Trophoblast cell (in vitro differentiated cells and primary cell): ENCODE measurements around the gene MDM1.

Source experiments
- DNase-seq, 2 donors: peaks; one replicate each; pipeline ENCODE4 v3.0.0-alpha.2; 2016
- H2AFZ ChIP-seq: 2 replicates; pipeline ENCODE4 v1.6.1; 2013; ENCODE audit warnings: low read length, moderate library complexity, mild to moderate bottlenecking; ENCODE audit not compliant: insufficient read depth, poor library complexity
- H2AK5ac ChIP-seq: 2 replicates; pipeline ENCODE4 v1.6.1; 2013; ENCODE audit warnings: mild to moderate bottlenecking, low read length
- H2BK120ac ChIP-seq: 2 replicates; pipeline ENCODE4 v1.6.1; 2013; ENCODE audit warnings: low read length, mild to moderate bottlenecking, moderate library complexity; ENCODE audit not compliant: insufficient read depth, poor library complexity
- H2BK12ac ChIP-seq: 2 replicates; pipeline ENCODE4 v1.6.1; 2013; ENCODE audit warnings: mild to moderate bottlenecking, low read length, moderate library complexity
- H2BK5ac ChIP-seq: 2 replicates; pipeline ENCODE4 v1.6.1; 2013; ENCODE audit warnings: low read length, low read depth, moderate library complexity, mild to moderate bottlenecking; ENCODE audit not compliant: poor library complexity
- H3K14ac ChIP-seq: 2 replicates; pipeline ENCODE4 v1.6.1; 2013; ENCODE audit warnings: mild to moderate bottlenecking, low read length
- H3K18ac ChIP-seq: 2 replicates; pipeline ENCODE4 v1.6.1; 2013; ENCODE audit warnings: mild to moderate bottlenecking, low read length
- H3K23ac ChIP-seq: 2 replicates; pipeline ENCODE4 v1.6.1; 2013; ENCODE audit warnings: low read length
- H3K27ac ChIP-seq: 2 replicates; pipeline ENCODE4 v1.5.1; 2013; ENCODE audit warnings: low read depth, mild to moderate bottlenecking, inconsistent platforms, low read length, moderate library complexity
- H3K27me3 ChIP-seq: 2 replicates; pipeline ENCODE4 v1.6.1; 2013; ENCODE audit warnings: inconsistent platforms, mild to moderate bottlenecking, low read length, moderate library complexity; ENCODE audit not compliant: insufficient read depth
- H3K36me3 ChIP-seq, 2 experiments: 1 replicate in 1 of 2; 2 replicates in 1 of 2; pipeline ENCODE4 v1.6.1; 2013; ENCODE audit warnings: low read length in 2 of 2, mild to moderate bottlenecking in 2 of 2, moderate library complexity in 1 of 2; ENCODE audit not compliant: insufficient read depth in 2 of 2, control insufficient read depth in 1 of 2
- H3K4ac ChIP-seq: 2 replicates; pipeline ENCODE4 v1.6.1; 2013; ENCODE audit warnings: low read depth, mild to moderate bottlenecking, low read length, moderate library complexity
- H3K4me1 ChIP-seq, 2 experiments: 1 replicate in 1 of 2; 2 replicates in 1 of 2; pipeline ENCODE4 v1.6.1; 2013; ENCODE audit warnings: low read length in 2 of 2, mild to moderate bottlenecking in 2 of 2, moderate library complexity in 1 of 2; ENCODE audit not compliant: insufficient read depth in 2 of 2, control insufficient read depth in 1 of 2
- H3K4me2 ChIP-seq: 2 replicates; pipeline ENCODE4 v1.6.1; 2013; ENCODE audit warnings: inconsistent platforms, mild to moderate bottlenecking, low read length, moderate library complexity
- H3K4me3 ChIP-seq: 2 replicates; pipeline ENCODE4 v1.5.1; 2013; ENCODE audit warnings: mild to moderate bottlenecking, low read depth, low read length, inconsistent platforms
- H3K79me1 ChIP-seq: one replicate; pipeline ENCODE4 v1.6.1; 2013; ENCODE audit warnings: low read length
- H3K79me2 ChIP-seq: 2 replicates; pipeline ENCODE4 v1.6.1; 2013; ENCODE audit warnings: low read length, mild to moderate bottlenecking; ENCODE audit not compliant: control insufficient read depth, insufficient read depth, poor library complexity
- H3K9ac ChIP-seq: 2 replicates; pipeline ENCODE4 v1.6.1; 2013; ENCODE audit warnings: mild to moderate bottlenecking, low read length
- H3K9me3 ChIP-seq: 2 replicates; pipeline ENCODE4 v1.6.1; 2013; ENCODE audit warnings: low read depth, mild to moderate bottlenecking, control low read depth, inconsistent platforms, low read length; ENCODE audit not compliant: insufficient read depth
- H4K12ac ChIP-seq: 2 replicates; pipeline ENCODE4 v1.6.1; 2013; ENCODE audit warnings: low read depth, mild to moderate bottlenecking, low read length, moderate library complexity
- H4K8ac ChIP-seq: 2 replicates; pipeline ENCODE4 v1.6.1; 2013; ENCODE audit warnings: low read depth, mild to moderate bottlenecking, low read length, moderate library complexity
- H4K91ac ChIP-seq: one replicate; pipeline ENCODE4 v1.6.1; 2013; ENCODE audit warnings: low read depth, mild to moderate bottlenecking, low read length, moderate library complexity
- WGBS: extraction: QIAGEN DNeasy Blood & Tissue Kit; methylation state at CpG from one replicate; pipeline ENCODE4 v1.1.7; 2013; ENCODE audit warnings: missing lambda C conversion rate; ENCODE audit not compliant: insufficient read length, insufficient coverage; ENCODE audit errors: extremely low coverage; 5-methylcytosine and 5-hydroxymethylcytosine counted together

MDM1 gene

GRCh38 chr12:68364893-68365725, 32.9 kb upstream of the MDM1 start:
- Histone ChIP-seq H2AK5ac (no peak overlapping the region), H2BK5ac (no peak overlapping the region), H4K12ac (peak overlapping the region; percentile 33), H3K4me2 (peak overlapping the region; percentile 54), H2AFZ (peak overlapping the region; percentile 2), H3K9ac (no peak overlapping the region), H3K79me2 (no peaks in the 10 kb centered on the region), H3K18ac (peak overlapping the region; percentile 1), H4K91ac (peak overlapping the region; percentile 10), H3K36me3 (no peaks in the 10 kb centered on the region), H2BK120ac (peak overlapping the region; percentile 6), H3K4me1 (peaks cover 6% of the 10 kb centered on the region in 2 experiments), H4K8ac (peak overlapping the region; percentile 25), H3K23ac (no peak overlapping the region), H3K4ac (no peak overlapping the region), H2BK12ac (peak overlapping the region; percentile 2), H3K9me3 (no peaks in the 10 kb centered on the region), H3K27ac (peak overlapping the region; percentile 54), H3K14ac (peak overlapping the region; percentile 2), H3K4me3 (peak overlapping the region; percentile 45), H3K79me1 (peaks cover 5% of the 10 kb centered on the region), H3K27me3 (no peaks in the 10 kb centered on the region)
- DNase-seq, result peak; percentile 97 to 98
- no CpG with 5 or more reads among the region's 26 CpGs for WGBS

GRCh38 chr12:68364328-68364727, 32.2 kb upstream of the MDM1 start:
- Histone ChIP-seq H2AK5ac (no peak overlapping the region), H3K79me2 (no peaks in the 10 kb centered on the region), H2BK12ac (no peak overlapping the region), H3K23ac (no peak overlapping the region), H3K4me2 (no peak overlapping the region), H4K8ac (no peak overlapping the region), H3K4me3 (no peak overlapping the region), H3K4me1 (peaks cover 6% of the 10 kb centered on the region in 2 experiments), H2BK120ac (no peak overlapping the region), H4K91ac (no peak overlapping the region), H4K12ac (no peak overlapping the region), H3K18ac (no peak overlapping the region), H2AFZ (no peak overlapping the region), H3K9me3 (no peaks in the 10 kb centered on the region), H3K36me3 (no peaks in the 10 kb centered on the region), H3K27ac (no peak overlapping the region), H3K79me1 (peaks cover 5% of the 10 kb centered on the region), H3K14ac (no peak overlapping the region), H3K27me3 (no peaks in the 10 kb centered on the region), H3K9ac (no peak overlapping the region), H3K4ac (no peak overlapping the region), H2BK5ac (no peak overlapping the region)
- WGBS, result no CpG with 5 or more reads among the region's 3 CpGs
- DNase-seq, result no peak

- Histone ChIP-seq H3K27me3 (no peaks in the 10 kb centered on the region), H3K14ac (no peak overlapping the region), H3K18ac (no peak overlapping the region), H3K9me3 (no peaks in the 10 kb centered on the region), H2AK5ac (no peak overlapping the region), H3K79me1 (peaks cover 5% of the 10 kb centered on the region), H3K4me1 (peaks cover 6% of the 10 kb centered on the region in 2 experiments), H3K27ac (no peak overlapping the region), H2BK5ac (no peak overlapping the region), H4K12ac (no peak overlapping the region), H4K91ac (no peak overlapping the region), H3K4me3 (no peak overlapping the region), H3K23ac (no peak overlapping the region), H2BK12ac (no peak overlapping the region), H3K4ac (no peak overlapping the region), H3K36me3 (no peaks in the 10 kb centered on the region), H3K9ac (no peak overlapping the region), H2AFZ (no peak overlapping the region), H3K79me2 (no peaks in the 10 kb centered on the region), H3K4me2 (no peak overlapping the region), H4K8ac (no peak overlapping the region), H2BK120ac (no peak overlapping the region)
- DNase-seq, result no peak
Measured at GRCh38 chr12:68361953-68362352, 29.8 kb upstream of the MDM1 start.

GRCh38 chr12:68359674-68360073, 27.5 kb upstream of the MDM1 start:
- no peaks in the 10 kb centered on the region for H3K79me2 ChIP-seq
- H3K23ac ChIP-seq, result no peak overlapping the region
- H2AFZ ChIP-seq, result no peak overlapping the region
- no peak overlapping the region for H3K27ac ChIP-seq
- no peak overlapping the region for H3K14ac ChIP-seq
- no peak overlapping the region for H2AK5ac ChIP-seq
- no peak overlapping the region for H3K4me3 ChIP-seq
- no peak overlapping the region for H3K9ac ChIP-seq
- H4K12ac ChIP-seq, result no peak overlapping the region
- no peaks in the 10 kb centered on the region for H3K36me3 ChIP-seq
- H2BK5ac ChIP-seq, result no peak overlapping the region
- no peaks in the 10 kb centered on the region for H3K9me3 ChIP-seq
- H3K4ac ChIP-seq, result no peak overlapping the region
- peak in 1 of 2 donors; percentile 33 for DNase-seq
- no peak overlapping the region for H4K91ac ChIP-seq
- H3K79me1 ChIP-seq, result no peaks in the 10 kb centered on the region
- H3K4me2 ChIP-seq, result no peak overlapping the region
- no peak overlapping the region for H2BK120ac ChIP-seq
- H2BK12ac ChIP-seq, result no peak overlapping the region
- H3K27me3 ChIP-seq, result no peaks in the 10 kb centered on the region
- no peak overlapping the region for H3K18ac ChIP-seq
- H4K8ac ChIP-seq, result no peak overlapping the region
- no peaks in the 10 kb centered on the region for H3K4me1 ChIP-seq
